Stimulated activated CD8-positive, alpha-beta memory T cell treated with anti-CD3 and anti-CD28 coated beads, Interleukin-4, amount 100 ng/mL, for 4 hours (primary cell): ENCODE results near the gene MYO15B.
"Not testable (repeated sequence)": the region's sequence is repeated elsewhere in the genome, so short reads cannot be mapped to it uniquely, and the experiment has no call there.

Experiments used
- DNase-seq, 2 donors: peaks; one replicate each; pipeline ENCODE4 v3.0.0-alpha.2; 2020; ENCODE audit warnings: low read depth in 2 of 2, low spot score in 1 of 2

MYO15B gene

GRCh38 chr17:75575197-75575596, 12.4 kb upstream of the MYO15B start:
- DNase-seq, result no peak

- no peak for DNase-seq
These were observed 11.9 kb upstream of the MYO15B start for GRCh38 chr17:75575728-75576127.

GRCh38 chr17:75576661-75577060, 10.9 kb upstream of the MYO15B start:
- no peak for DNase-seq

GRCh38 chr17:75581121-75581725, 6.4 kb upstream of the MYO15B start:
- peak in 1 of 2 donors; percentile 19 for DNase-seq

GRCh38 chr17:75583197-75583596, 4.4 kb upstream of the MYO15B start:
- DNase-seq, result not testable (repeated sequence)

- DNase-seq, result no peak
These were observed 2.8 kb upstream of the MYO15B start for GRCh38 chr17:75584849-75585175.

GRCh38 chr17:75588596-75589011, 1.0 kb downstream of the MYO15B start:
- DNase-seq, result no peak

GRCh38 chr17:75589012-75589918, 1.7 kb downstream of the MYO15B start:
- DNase-seq, result peak; percentile 84 to 96

GRCh38 chr17:75589919-75590303, 2.3 kb downstream of the MYO15B start:
- no peak for DNase-seq

GRCh38 chr17:75590314-75590761, 2.7 kb downstream of the MYO15B start:
- no peak for DNase-seq

GRCh38 chr17:75590849-75591721, 3.5 kb downstream of the MYO15B start:
- no peak for DNase-seq

GRCh38 chr17:75591722-75592302, 4.2 kb downstream of the MYO15B start:
- no peak for DNase-seq

- no peak for DNase-seq
These were observed 4.9 kb downstream of the MYO15B start for GRCh38 chr17:75592348-75593020.

- DNase-seq, result not testable (repeated sequence)
These were observed 5.8 kb downstream of the MYO15B start for GRCh38 chr17:75593430-75593829.

GRCh38 chr17:75594499-75595283, 7.1 kb downstream of the MYO15B start:
- DNase-seq, result no peak

GRCh38 chr17:75595284-75595919, 7.8 kb downstream of the MYO15B start:
- DNase-seq, result no peak

- no peak for DNase-seq
These were observed 8.3 kb downstream of the MYO15B start for GRCh38 chr17:75595920-75596313.

GRCh38 chr17:75596320-75597087, 8.9 kb downstream of the MYO15B start:
- no peak for DNase-seq
